GM19239 (cell line): ENCODE results near the gene LEFTY1.
"Not testable (repeated sequence)": the region's sequence is repeated elsewhere in the genome, so short reads cannot be mapped to it uniquely, and the experiment has no call there.

Source experiments
- DNase-seq: peaks from one replicate; pipeline ENCODE4 v3.0.0; 2011; ENCODE audit warnings: low spot score; ENCODE audit not compliant: insufficient read length
- FAIRE-seq: peaks from 2 replicates; lab custom pipeline; 2011; peaks lifted over from hg19 to GRCh38; lab: Jason Lieb, UNC

Gene LEFTY1, protein sequence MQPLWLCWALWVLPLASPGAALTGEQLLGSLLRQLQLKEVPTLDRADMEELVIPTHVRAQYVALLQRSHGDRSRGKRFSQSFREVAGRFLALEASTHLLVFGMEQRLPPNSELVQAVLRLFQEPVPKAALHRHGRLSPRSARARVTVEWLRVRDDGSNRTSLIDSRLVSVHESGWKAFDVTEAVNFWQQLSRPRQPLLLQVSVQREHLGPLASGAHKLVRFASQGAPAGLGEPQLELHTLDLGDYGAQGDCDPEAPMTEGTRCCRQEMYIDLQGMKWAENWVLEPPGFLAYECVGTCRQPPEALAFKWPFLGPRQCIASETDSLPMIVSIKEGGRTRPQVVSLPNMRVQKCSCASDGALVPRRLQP

DNA sequence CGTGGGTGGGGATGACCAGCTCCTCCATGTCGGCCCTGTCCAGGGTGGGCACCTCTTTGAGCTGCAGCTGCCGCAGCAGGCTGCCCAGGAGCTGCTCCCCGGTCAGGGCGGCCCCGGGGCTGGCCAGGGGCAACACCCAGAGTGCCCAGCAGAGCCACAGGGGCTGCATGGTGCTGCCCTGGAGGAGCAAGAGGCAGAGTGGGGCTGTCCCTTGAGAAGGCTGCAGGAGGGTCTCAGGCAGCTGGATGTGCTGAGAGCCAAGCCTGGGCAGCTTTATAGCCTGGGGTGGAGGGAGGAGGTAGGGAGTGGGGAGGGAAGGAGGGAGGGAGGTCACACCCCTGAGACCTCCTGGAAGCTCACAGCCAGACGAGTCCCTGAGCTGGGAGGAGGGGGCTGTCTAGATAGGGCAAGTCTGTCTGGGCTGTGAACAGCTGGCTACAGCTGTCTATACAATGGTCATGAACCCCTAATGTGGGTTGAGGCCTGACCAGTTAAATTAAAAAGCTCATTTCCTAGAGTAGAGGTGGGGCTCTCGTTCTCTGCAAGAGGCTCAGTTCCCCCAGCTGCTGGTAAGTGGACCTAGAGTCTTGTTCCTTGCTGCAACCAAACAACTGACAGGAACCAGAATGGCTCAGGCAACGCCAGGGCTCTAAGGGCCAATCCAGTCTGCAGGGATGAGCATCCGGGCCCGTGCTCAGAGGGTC, at the start of gene LEFTY1:
LEFTY1 (minus strand) TSS at position 249 of the 704 bp plus-strand sequence; CDS start at position 169, 80 bp downstream.
- no peak for FAIRE-seq

DNA sequence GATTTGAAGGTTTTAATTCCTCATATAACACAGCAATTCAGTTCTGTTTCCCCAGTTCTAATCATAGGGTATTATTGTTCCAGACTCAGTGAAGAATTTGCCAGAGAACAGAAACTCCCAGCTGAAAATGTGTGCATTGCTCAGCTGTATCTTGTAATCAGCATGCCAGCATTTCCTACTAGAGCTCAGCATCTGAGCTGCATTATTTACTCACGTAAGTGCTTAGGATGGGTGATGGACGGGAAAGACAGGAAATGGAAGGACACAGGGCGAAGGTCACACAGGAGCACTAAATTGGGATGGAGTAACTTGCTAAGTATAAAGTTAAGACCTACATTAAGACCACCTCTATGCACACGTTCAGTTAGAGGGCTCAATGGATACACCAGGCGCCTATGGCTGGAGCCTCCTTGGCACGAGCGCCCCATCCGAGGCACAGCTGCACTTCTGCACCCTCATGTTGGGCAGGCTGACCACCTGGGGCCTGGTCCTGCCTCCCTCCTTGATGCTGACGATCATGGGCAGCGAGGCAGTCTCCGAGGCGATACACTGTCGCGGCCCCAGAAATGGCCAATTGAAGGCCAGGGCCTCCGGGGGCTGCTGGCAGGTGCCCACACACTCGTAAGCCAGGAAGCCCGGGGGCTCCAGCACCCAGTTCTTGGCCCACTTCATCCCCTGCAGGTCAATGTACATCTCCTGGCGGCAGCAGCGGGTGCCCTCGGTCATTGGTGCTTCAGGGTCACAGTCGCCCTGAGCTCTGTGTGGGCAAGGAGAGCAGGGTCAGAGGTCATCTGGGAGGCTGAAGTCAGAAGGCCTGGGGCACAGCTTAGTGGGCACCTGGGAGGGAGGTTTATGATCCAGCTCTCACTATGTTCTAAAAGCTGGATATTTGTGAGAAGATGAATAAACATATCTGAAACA, 48.4 kb upstream of the LEFTY1 start:
- DNase-seq = no peak
- no peak for FAIRE-seq

More for the DNA sequence above, at the start of gene LEFTY1:
- DNase-seq = no peak

DNA sequence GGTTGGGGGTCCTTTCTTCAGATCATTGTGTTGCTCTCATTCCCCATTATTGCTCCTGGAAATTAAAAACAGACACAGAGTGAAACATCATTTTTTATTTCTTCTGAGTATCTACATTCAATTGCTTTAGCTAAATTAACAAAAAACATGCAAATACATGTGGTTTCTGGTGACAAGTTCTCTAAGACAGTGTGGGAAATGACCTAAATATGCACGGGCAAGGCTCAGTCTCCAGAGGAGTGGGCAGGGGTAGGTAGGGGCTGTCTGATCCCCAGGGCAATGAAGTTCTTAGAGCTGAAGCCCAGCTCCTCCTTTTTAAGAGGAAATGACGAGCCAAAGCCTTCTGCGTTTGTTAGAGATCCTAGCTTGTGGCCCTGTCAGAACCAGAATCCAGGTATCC, 47.6 kb upstream of the LEFTY1 start:
- DNase-seq (no peak), FAIRE-seq (no peak)

DNA sequence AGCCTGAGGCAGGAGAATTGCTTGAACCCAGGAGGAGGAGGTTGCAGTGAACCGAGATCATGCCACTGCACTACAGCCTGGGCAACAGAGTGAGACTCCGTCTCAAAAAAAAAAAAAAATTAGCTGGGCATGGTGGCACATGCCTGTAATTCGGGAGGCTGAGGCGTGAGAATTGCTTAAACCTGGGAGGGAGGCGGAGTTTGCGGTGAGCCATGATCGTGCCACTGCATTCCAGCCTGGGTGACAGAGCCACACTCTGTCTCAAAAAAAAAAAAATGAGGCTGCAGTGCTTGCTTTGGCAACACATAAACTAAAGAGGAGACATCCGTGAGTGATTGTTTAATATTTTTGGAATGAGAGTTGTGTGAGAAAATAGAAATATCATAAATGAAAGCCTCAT, 47.1 kb upstream of the LEFTY1 start:
- not testable (repeated sequence) for DNase-seq, FAIRE-seq

DNA sequence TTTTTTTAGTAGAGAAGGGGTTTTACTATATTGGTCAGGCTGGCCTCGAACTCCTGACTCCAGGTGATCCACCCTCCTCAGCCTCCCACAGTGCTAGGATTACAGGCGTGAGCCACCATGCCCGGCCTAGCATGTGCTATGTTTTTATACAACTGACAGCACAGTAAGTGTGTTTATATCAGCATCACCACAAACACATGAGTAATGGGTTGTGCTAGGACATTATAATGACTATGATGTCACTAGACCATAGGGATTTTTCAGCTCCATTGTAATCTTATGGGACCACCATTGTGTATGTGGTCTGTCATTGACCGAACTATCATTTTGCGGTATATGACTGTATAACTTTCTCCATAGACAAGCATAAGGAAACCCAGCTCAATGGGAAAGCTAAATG, 45.8 kb upstream of the LEFTY1 start:
- DNase-seq (no peak), FAIRE-seq (no peak)

DNA sequence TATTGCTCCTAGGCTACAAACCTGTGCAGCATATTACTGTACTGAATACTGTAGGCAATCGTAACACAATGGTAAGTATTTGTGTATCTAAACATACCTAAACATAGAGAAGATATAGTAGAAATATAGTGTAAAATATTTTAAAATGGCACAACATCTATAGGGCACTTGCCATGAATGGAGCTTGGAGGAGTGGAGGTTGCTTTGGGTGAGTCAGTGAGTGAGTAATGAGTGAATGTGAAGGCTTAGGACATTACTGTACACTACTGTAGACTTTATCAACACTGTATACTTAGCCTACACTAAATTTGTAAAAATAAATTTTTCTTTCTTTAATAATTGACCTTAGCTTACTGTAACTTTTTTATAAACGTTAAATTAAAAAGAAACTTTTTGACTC, 44.1 kb upstream of the LEFTY1 start:
- no peak for FAIRE-seq
- no peak for DNase-seq

DNA sequence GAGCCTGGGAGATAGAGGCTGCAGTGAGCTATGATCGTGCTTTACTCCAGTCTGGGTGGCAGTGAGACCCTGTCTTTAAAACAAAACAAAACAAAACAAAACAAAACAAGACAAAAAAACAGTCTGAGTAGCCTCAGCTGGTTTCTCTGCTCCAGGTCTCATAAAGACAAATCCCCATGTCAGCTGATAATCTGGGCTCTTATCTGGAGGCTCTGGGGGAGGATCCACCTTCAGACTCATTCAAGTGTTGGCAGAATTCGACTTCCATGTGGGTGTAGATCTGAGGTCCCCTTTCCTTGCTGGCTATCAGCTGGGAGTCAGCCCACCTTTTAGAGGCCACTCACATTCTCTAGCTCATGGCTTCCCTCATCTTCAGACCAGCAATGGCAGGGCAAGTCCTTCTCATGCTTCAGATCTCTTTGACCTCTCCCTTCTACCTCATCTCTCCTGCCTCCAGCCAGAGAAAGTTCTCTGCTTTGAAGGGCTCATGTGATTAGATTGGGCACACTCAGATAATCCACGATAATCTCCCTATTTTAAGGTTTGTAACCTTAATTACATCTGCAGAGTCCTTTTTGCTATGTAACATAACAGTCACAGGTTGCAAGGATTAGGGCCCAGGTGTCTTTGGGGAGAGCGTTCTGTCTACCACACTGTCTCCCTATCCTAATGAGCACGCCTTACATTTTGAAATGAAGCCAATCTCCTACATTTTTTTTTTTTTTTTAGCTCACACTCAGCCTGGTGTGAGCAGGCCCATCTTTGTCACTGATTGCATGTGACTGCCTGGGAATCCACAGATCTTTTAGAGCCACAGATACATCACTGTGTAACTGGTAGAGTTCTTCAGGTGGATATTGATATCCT, 42.6 kb upstream of the LEFTY1 start:
- no peak for DNase-seq
- no peak for FAIRE-seq

DNA sequence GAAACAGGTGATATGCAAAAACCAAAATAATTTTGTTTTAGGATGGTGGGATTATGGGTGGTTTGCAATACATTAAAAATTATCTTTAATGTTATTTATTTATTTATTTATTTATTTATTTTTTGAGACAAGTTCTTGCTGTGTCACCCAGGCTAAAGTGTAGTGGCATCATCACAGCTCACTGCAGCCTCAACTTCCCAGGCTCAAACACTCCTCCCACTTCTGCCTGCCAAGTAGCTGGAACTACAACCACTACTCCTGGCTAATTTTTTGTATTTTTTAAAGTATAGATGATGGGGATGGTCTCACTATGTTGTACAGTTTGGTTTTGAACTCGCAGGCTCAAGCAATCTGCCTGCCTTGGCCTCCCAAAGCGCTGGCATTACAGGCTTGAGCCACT, 41.6 kb upstream of the LEFTY1 start:
- FAIRE-seq (no peak), DNase-seq (no peak)

DNA sequence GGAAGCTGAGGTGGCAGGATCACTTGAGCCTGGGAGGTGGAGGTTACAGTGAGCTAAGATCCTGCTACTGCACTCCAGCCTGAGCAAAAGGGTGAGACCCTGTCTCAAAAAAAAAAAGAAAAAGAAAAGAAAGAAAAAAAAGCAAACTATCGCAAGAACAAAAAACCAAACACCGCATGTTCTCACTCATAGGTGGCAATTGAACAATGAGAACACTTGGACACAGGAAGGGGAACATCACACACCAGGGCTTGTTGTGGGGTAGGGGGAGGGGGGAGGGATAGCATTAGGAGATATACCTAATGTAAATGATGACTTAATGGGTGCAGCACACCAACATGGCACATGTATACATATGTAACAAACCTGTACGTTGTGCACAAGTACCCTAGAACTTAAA, 40.5 kb upstream of the LEFTY1 start:
- FAIRE-seq, DNase-seq: not testable (repeated sequence)

DNA sequence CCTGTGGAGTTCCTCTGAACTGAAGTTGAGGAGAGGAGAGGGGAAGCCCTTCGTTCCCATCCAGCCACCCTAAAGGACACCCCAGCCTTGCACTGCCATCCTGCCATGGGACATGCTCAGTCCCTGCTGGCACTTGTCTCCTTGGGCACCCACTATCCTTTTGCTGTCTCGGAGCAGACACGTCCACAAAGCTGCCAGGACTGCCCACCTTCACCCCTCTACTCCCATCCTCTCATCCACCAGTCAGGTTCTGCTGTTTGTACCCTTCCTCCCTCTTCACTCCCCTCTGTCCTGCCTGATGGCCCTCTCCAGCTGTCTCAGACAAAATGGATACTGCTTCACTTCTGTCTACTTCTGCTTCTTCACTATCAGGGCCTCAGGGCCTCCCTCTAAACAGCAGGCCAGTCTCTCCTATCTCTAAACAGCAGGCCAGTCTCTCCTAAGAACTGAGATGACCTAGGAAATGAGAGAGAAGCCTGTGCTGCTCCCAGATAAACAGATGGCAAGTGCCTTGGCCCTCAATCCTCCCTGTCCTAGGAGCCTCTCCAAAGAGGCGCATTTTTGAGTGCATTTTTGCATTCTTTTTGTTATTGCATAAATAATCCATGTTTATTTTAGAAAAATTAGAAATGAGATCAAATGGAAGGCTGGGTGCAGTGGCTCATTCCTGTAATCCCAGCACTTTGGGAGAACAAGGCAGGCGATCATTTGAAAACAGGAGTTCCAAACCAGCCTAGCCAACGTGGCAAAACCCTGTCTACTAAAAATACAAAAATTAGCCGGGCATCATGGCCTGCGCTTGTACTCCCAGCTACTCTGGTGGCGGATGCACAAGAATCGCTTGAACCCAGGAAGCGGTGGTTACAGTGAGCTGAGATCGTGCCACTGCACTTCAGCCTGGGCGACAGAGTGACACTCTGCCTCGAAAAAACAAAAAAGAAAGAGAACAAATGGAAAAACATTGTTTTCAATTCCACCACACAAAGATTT, 39.5 kb upstream of the LEFTY1 start:
- FAIRE-seq (no peak), DNase-seq (no peak)

DNA sequence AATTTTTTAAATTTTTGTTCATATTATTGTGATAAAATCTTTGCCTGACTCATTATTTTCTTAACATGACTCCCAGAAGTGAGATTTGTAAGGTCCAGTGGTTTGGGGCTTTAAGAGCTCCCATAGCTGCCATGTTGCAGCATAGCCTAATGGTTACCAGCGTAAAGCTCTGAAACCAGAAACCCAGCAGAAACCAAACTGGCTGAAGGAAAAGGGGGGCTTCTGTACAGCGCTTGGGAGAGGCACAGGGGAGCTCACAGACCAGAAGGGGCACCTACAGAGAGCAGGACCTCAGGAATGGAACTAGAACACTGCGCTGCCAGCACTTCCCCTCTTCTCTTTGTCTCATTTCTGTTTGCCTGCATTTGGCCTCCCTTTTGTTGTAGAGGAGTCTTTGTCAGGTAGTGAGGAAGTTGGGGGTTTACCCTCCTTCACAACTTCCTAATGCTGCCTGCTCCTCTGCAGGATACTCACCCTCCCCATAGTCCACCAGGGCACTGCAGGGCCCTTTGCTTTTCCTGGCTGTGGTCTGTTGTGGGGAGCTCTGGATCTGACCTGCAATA, 37.7 kb upstream of the LEFTY1 start:
- FAIRE-seq (no peak), DNase-seq (no peak)

DNA sequence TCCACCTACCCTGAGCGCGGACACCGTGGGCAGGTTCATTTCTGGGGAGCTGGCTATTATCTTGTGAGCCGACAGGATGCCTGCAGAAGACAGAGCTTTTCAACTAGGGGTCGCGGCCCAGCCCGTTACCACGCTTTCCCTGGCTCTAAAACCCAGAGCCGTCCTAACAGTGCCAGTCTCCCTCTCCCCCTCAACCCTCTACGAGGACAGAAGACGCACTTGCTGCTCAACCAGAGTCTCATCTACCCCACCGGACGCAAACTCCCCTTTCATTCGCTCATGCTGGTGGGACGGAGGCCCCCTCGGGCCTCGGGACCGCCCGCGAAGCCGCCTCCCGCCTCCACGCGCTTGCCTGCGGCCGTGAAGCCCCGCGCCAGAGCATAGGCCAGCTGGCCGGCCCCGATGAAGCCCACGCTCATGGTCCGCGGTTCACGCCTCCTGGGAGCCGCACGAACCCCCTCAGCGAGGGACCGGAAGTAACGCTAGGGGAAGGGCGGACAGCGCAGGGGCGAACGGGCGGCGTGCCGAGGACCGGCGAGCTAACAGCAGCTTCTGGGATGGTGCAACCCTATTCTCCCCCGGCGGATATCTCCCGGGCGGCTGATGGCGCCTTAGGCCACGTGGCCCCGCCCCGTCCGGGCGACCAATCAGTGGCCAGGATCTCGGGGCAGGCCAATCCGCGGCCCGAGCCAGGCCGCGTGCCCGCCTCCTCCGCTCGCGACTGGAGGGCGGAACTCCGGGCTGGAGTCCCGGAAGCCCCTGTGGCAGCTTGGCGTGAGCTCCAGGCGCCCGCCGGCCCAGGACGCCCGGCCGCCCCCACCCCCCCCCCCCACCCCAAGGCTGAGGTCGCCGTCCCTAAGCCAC, 35.0 kb upstream of the LEFTY1 start, which contains the start of gene PYCR2:
PYCR2 (minus strand) TSS at position 559 of the 864 bp plus-strand sequence; CDS start at position 419, 140 bp downstream.
- peak; percentile 87 for FAIRE-seq

DNA sequence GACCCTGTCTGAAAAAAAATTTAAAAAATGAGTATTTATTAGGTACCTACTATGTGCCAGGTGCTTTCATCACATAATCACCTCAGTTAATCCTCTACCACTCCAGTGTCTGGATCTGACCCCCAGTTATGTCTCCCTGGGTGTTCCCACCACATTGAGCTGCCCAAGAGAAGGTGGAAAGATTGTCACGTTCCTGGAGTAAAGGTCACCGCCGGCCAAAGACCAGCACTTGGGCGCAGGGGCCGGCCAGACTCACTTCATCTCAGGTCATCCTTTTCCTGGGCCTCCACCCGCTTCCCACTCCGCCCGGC, 34.4 kb upstream of the LEFTY1 start:
- DNase-seq = no peak
- FAIRE-seq = no peak

More for the DNA sequence above, 35.0 kb upstream of the LEFTY1 start, which contains the start of gene PYCR2:
- DNase-seq = peak; percentile 99

DNA sequence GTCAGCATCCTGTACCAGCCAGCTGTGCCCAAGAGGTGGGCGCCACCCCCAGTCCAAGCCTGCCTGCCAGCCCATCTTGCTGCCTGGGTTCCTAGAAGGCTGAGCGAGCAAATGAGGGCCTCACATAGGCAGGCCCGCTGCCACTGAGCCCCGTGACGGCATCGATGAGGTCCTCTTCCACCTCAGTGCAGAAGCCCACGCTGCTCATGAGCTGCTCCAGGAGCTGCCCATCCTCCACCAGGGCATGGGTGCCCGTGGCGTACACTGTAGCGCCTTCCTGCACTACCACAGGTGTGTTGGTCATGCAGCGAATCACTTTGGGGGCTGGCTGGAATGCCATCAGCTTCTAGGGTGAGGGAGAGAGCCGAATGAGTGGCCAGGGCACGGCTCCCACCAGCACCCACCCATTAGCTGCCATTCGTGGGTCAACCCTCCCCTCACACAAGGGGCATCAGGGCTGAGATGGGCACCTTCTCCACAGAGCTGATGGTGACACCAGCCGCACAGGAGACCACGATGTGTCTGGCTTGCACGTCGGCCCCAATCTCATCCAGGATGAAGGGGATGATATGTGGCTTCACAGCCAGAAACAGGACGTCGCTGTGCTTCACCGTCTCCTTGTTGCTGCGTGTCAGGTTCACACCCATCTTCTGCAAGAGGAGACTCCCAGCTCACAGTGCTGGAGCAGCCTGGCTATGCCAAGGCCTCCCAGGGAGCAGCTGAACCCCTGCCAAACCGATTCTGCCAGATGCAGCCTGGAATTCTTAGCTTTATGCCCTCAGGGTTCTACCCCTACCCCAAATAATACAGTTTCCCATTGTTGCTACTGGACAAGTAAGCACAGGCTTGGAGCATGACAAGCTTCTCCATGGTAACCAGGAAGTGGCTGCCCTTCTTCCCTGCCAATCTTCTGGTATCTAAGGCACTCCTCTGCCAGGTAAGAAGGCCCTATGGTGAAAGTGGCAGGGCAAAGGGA, 33.1 kb upstream of the LEFTY1 start:
- DNase-seq = no peak
- FAIRE-seq = no peak

DNA sequence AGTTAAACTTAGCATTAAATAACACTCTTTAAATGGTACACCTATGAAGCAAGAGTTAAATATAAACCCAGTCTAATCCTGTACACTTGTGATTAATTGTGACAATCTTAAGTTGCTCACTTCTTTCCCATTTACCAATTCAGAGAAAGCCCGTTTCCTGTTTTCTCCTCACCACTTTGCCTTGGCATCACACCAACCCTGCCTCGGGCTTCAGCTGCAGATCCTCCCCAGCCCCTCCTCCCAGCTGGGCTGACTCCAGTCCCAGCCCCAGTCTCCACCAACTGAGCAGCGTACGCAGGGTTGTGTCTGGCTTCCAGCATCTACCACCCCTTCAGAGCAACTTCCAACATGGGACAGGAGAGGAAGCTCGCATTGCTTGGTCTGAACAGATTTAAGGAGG, 31.0 kb upstream of the LEFTY1 start:
- no peak for DNase-seq
- FAIRE-seq = no peak

DNA sequence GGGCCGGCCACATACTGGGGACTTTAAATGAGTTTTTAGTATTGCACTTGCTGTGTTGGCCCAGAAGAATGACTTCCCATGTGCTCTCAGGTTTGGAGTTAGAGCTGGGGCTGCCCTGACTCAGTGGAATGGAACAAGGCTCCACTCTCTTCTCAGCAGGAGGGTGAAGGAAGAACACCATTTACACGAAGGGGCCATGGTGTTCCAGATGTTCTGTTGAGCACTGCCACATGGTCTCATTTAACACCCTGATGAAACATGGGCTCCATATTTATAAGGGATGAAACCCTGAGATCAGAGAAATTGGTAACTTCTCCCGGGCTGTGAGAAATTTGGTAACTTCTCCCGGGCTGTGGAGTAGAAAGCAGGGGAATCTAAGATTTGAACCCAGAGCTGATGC, 29.3 kb upstream of the LEFTY1 start:
- FAIRE-seq (no peak), DNase-seq (no peak)
